HEK293 (cell line): ENCODE data around the gene LARGE1.

Experiments used
- CTCF ChIA-PET: fragments of 350-600 bp; formaldehyde crosslinking; extraction: SDS; loops from one replicate; lab custom pipeline; 2021; ENCODE audit warnings: antibody characterized with exemption; lab: Yijun Ruan, JAX
- POLR2A ChIA-PET: fragments of 300-600 bp; formaldehyde crosslinking; extraction: SDS; loops from one replicate; lab custom pipeline; 2020; ENCODE audit warnings: antibody characterized with exemption, inconsistent platforms; lab: Yijun Ruan, JAX
- H3K27ac ChIP-seq: fragments of 200-500 bp; sonication (Bioruptor generic); 2 replicates; pipeline ENCODE4 v1.5.1; 2014; ENCODE audit warnings: low read depth, low read length, control low read depth, inconsistent platforms; ENCODE audit errors: extremely low read depth
- H3K36me3 ChIP-seq, 2 experiments: fragments of 200-500 bp in 1 of 2; sonication (Bioruptor generic) in 1 of 2; 1 replicate in 1 of 2; 2 replicates in 1 of 2; pipeline ENCODE4 v1.5.1; 2014 to 2017; ENCODE audit warnings: inconsistent platforms in 2 of 2, low read length in 2 of 2; ENCODE audit not compliant: control insufficient read depth in 2 of 2, insufficient read depth in 1 of 2
- H3K4me1 ChIP-seq: fragments of 200-500 bp; sonication (Bioruptor generic); 2 replicates; pipeline ENCODE4 v1.5.1; 2014; ENCODE audit warnings: mild to moderate bottlenecking, low read length, inconsistent platforms; ENCODE audit not compliant: control insufficient read depth, insufficient read depth
- H3K4me3 ChIP-seq: 2 replicates; pipeline ENCODE4 v1.5.1; 2011; ENCODE audit warnings: low read depth, mild to moderate bottlenecking, control low read depth, low read length, moderate library complexity
- H3K9me3 ChIP-seq: fragments of 200-500 bp; sonication (Bioruptor generic); 2 replicates; pipeline ENCODE4 v1.5.1; 2014; ENCODE audit warnings: low read depth, low read length, inconsistent platforms; ENCODE audit not compliant: control insufficient read depth, insufficient read depth
- HOXD13 ChIP-seq: sonication (generic); formaldehyde crosslinking; IDR thresholded peaks from 2 replicates; pipeline ENCODE4 v1.8.0; 2022; ENCODE audit warnings: missing genetic modification reagents, borderline replicate concordance
- KLF8 ChIP-seq: fragments of 450-650 bp; formaldehyde crosslinking; IDR thresholded peaks from 2 replicates; pipeline ENCODE4 v1.5.1; 2016; ENCODE audit warnings: missing biosample characterization, missing genetic modification characterization
- ZBTB7A ChIP-seq: fragments of 450-650 bp; formaldehyde crosslinking; IDR thresholded peaks from 2 replicates; pipeline ENCODE4 v1.5.1; 2016; ENCODE audit warnings: low read depth, missing biosample characterization, missing genetic modification characterization
- ZBTB8A ChIP-seq: fragments of 450-650 bp; formaldehyde crosslinking; IDR thresholded peaks from 2 replicates; pipeline ENCODE4 v1.5.1; 2016; ENCODE audit warnings: missing biosample characterization, missing genetic modification characterization
- ZFP3 ChIP-seq: fragments of 450-650 bp; formaldehyde crosslinking; IDR thresholded peaks from 2 replicates; pipeline ENCODE4 v1.5.1; 2016; ENCODE audit warnings: low read depth, missing biosample characterization, missing genetic modification characterization
- ZFP41 ChIP-seq: fragments of 450-650 bp; formaldehyde crosslinking; IDR thresholded peaks from 2 replicates; pipeline ENCODE4 v1.5.1; 2016; ENCODE audit warnings: missing biosample characterization, missing genetic modification characterization, borderline replicate concordance
- ZNF266 ChIP-seq: fragments of 450-650 bp; formaldehyde crosslinking; IDR thresholded peaks from 2 replicates; pipeline ENCODE4 v1.5.1; 2016; ENCODE audit warnings: missing biosample characterization, missing genetic modification characterization, low read depth
- ZNF335 ChIP-seq: fragments of 450-650 bp; formaldehyde crosslinking; conservative IDR thresholded peaks from 2 replicates; pipeline ENCODE4 v1.5.1; 2016; ENCODE audit warnings: missing biosample characterization, missing genetic modification characterization
- ZNF354C ChIP-seq: fragments of 450-650 bp; formaldehyde crosslinking; IDR thresholded peaks from 2 replicates; pipeline ENCODE4 v1.5.1; 2016; ENCODE audit warnings: missing biosample characterization, missing genetic modification characterization, low read depth, borderline replicate concordance
- ZNF366 ChIP-seq: fragments of 450-650 bp; formaldehyde crosslinking; conservative IDR thresholded peaks from 2 replicates; pipeline ENCODE4 v1.5.1; 2016; ENCODE audit warnings: missing biosample characterization, missing genetic modification characterization
- ZNF510 ChIP-seq: fragments of 450-650 bp; formaldehyde crosslinking; IDR thresholded peaks from 2 replicates; pipeline ENCODE4 v1.5.1; 2018; ENCODE audit warnings: mild to moderate bottlenecking, missing genetic modification characterization, missing biosample characterization; ENCODE audit not compliant: insufficient replicate concordance
- ZNF529 ChIP-seq: fragments of 450-650 bp; formaldehyde crosslinking; IDR thresholded peaks from 2 replicates; pipeline ENCODE4 v1.5.1; 2017; ENCODE audit warnings: missing genetic modification characterization, missing biosample characterization; ENCODE audit not compliant: insufficient replicate concordance
- ZNF561 ChIP-seq: fragments of 450-650 bp; IDR thresholded peaks from 2 replicates; pipeline ENCODE4 v1.5.1; 2018; ENCODE audit warnings: missing biosample characterization, missing genetic modification characterization, borderline replicate concordance
- ZNF571 ChIP-seq: fragments of 450-650 bp; formaldehyde crosslinking; IDR thresholded peaks from 2 replicates; pipeline ENCODE4 v1.5.0; 2017; ENCODE audit warnings: missing biosample characterization, missing genetic modification characterization
- ZNF585B ChIP-seq: fragments of 450-650 bp; formaldehyde crosslinking; IDR thresholded peaks from 2 replicates; pipeline ENCODE4 v1.5.1; 2016; ENCODE audit warnings: missing biosample characterization, missing genetic modification characterization
- ZNF596 ChIP-seq: fragments of 450-650 bp; IDR thresholded peaks from 2 replicates; pipeline ENCODE4 v1.5.0; 2018; ENCODE audit warnings: missing biosample characterization, mild to moderate bottlenecking, missing genetic modification characterization, moderate library complexity
- ZNF76 ChIP-seq: fragments of 450-650 bp; formaldehyde crosslinking; IDR thresholded peaks from 2 replicates; pipeline ENCODE4; 2016; ENCODE audit warnings: low read depth, missing biosample characterization, missing genetic modification characterization, borderline replicate concordance
- ZNF791 ChIP-seq: fragments of 450-650 bp; formaldehyde crosslinking; IDR thresholded peaks from 2 replicates; pipeline ENCODE4 v1.5.1; 2016; ENCODE audit warnings: missing biosample characterization, missing genetic modification characterization
- TF ChIP-seq, protein P1 (sequence below): fragments of 450-650 bp; formaldehyde crosslinking; IDR thresholded peaks from 2 replicates; pipeline ENCODE4 v1.5.1; 2016; ENCODE audit warnings: missing biosample characterization, missing genetic modification characterization
- TF ChIP-seq, protein P2 (sequence below): fragments of 450-650 bp; formaldehyde crosslinking; IDR thresholded peaks from 2 replicates; pipeline ENCODE4 v1.5.1; 2017; ENCODE audit warnings: missing biosample characterization, missing genetic modification characterization
- TF ChIP-seq, protein P3 (sequence below): fragments of 450-650 bp; formaldehyde crosslinking; IDR thresholded peaks from 2 replicates; pipeline ENCODE4 v1.5.1; 2016; ENCODE audit warnings: missing biosample characterization, missing genetic modification characterization
- TF ChIP-seq, protein P4 (sequence below): fragments of 450-650 bp; formaldehyde crosslinking; IDR thresholded peaks from 2 replicates; pipeline ENCODE4 v1.5.1; 2016; ENCODE audit warnings: missing biosample characterization, missing genetic modification characterization
- TF ChIP-seq, protein P5 (sequence below): fragments of 450-650 bp; formaldehyde crosslinking; conservative IDR thresholded peaks from 2 replicates; pipeline ENCODE4 v1.5.1; 2016; ENCODE audit warnings: low read depth, missing biosample characterization, missing genetic modification characterization
- TF ChIP-seq, protein P6 (sequence below): fragments of 450-650 bp; formaldehyde crosslinking; IDR thresholded peaks from 2 replicates; pipeline ENCODE4 v1.5.1; 2016; ENCODE audit warnings: missing biosample characterization, missing genetic modification characterization, borderline replicate concordance

Gene LARGE1

DNA sequence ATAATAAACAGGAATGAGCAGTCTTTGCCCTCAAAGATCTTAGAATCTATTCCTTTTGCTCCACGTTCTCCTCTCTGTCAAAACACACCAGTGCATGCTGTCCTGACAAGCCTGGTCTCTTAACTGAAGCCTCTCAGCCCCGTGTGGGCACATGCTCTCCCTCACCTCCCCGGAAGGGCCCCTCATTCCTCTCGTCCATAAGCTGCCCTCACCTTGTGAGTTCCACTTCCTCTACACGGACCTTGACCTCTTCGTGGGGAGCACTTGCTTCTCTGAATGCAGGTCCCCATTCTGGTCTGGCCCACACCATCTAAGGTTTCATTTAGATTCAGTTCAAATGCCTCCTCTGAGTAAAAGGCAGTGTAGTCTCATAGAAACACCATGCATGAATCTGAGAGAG, 449.8 kb downstream of the LARGE1 start:
- H3K27ac ChIP-seq, result no peak overlapping the region
- H3K36me3 ChIP-seq, result no peaks in the 10 kb centered on the region
- no peak overlapping the region for H3K4me3 ChIP-seq
- no peaks in the 10 kb centered on the region for H3K4me1 ChIP-seq
- H3K9me3 ChIP-seq, result no peaks in the 10 kb centered on the region
- TF ChIP-seq ZNF791 (tag by site-specific recombination) (no peak), ZFP41 (tag by site-specific recombination) (no peak), ZNF585B (tag by site-specific recombination) (no peak), ZBTB7A (no peak), ZNF266 (no peak), ZNF335 (tag by site-specific recombination) (no peak), ZNF510 (tag by site-specific recombination) (no peak), ZNF561 (no peak), ZFP3 (tag by site-specific recombination) (no peak), HOXD13 (CRISPR knock-in tag) (no peak), ZNF366 (tag by site-specific recombination) (no peak), ZBTB8A (tag by site-specific recombination) (no peak), ZNF596 (tag by site-specific recombination) (no peak), ZNF354C (no peak), KLF8 (tag by site-specific recombination) (no peak)
- TF ChIP-seq, protein P1, sequence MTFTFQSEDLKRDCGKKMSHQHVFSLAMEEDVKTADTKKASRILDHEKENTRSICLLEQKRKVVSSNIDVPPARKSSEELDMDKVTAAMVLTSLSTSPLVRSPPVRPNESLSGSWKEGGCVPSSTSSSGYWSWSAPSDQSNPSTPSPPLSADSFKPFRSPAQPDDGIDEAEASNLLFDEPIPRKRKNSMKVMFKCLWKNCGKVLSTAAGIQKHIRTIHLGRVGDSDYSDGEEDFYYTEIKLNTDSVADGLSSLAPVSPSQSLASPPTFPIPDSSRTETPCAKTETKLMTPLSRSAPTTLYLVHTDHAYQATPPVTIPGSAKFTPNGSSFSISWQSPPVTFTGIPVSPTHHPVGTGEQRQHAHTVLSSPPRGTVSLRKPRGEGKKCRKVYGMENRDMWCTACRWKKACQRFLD (tag by site-specific recombination), result no peak
- TF ChIP-seq, protein P2, sequence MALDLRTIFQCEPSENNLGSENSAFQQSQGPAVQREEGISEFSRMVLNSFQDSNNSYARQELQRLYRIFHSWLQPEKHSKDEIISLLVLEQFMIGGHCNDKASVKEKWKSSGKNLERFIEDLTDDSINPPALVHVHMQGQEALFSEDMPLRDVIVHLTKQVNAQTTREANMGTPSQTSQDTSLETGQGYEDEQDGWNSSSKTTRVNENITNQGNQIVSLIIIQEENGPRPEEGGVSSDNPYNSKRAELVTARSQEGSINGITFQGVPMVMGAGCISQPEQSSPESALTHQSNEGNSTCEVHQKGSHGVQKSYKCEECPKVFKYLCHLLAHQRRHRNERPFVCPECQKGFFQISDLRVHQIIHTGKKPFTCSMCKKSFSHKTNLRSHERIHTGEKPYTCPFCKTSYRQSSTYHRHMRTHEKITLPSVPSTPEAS (tag by site-specific recombination), result no peak
- TF ChIP-seq, protein P3, sequence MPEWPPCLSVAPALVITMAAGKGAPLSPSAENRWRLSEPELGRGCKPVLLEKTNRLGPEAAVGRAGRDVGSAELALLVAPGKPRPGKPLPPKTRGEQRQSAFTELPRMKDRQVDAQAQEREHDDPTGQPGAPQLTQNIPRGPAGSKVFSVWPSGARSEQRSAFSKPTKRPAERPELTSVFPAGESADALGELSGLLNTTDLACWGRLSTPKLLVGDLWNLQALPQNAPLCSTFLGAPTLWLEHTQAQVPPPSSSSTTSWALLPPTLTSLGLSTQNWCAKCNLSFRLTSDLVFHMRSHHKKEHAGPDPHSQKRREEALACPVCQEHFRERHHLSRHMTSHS (tag by site-specific recombination), result no peak
- TF ChIP-seq, protein P4, sequence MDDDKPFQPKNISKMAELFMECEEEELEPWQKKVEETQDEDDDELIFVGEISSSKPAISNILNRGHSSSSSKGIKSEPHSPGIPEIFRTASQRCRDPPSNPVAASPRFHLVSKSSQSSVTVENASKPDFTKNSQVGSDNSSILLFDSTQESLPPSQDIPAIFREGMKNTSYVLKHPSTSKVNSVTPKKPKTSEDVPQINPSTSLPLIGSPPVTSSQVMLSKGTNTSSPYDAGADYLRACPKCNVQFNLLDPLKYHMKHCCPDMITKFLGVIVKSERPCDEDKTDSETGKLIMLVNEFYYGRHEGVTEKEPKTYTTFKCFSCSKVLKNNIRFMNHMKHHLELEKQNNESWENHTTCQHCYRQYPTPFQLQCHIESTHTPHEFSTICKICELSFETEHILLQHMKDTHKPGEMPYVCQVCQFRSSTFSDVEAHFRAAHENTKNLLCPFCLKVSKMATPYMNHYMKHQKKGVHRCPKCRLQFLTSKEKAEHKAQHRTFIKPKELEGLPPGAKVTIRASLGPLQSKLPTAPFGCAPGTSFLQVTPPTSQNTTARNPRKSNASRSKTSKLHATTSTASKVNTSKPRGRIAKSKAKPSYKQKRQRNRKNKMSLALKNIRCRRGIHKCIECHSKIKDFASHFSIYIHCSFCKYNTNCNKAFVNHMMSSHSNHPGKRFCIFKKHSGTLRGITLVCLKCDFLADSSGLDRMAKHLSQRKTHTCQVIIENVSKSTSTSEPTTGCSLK (tag by site-specific recombination), result no peak
- TF ChIP-seq, all 188 proteins: peak for 0
- CTCF ChIA-PET, result interaction anchor here (0.8 kb wide), 1 partner anchor 168 kb away, joined by 4 read pairs; no protein-coding TSS in a partner anchor
- POLR2A ChIA-PET, result no interaction called here

DNA sequence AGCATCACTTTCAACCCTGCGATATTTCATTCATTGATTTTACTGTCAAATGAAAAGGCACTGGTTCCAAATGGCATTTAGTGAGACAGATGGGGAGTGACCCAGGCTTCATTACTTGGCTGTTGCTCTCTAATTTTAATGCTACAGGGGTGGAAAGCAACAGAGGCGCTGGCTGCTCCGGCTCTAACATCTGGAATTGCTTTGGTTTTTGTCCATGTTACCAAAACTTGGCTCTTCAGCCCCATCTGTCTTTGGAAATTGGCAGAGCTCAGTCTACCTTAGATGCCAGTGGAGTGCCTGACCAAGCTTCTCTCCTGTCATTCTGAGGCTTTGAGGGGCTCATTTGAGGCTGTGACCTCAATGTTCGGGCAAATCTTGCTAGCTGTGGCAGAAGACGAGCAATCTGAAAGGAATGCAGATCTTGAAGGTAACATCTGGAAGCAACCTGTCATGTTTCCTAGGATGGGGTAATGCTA, 452.6 kb downstream of the LARGE1 start:
- Histone ChIP-seq H3K36me3 (no peaks in the 10 kb centered on the region), H3K9me3 (no peaks in the 10 kb centered on the region), H3K4me3 (no peak overlapping the region), H3K27ac (no peak overlapping the region), H3K4me1 (no peaks in the 10 kb centered on the region)
- CTCF ChIA-PET, result interaction anchor here (0.6 to 1.6 kb wide), 3 partner anchors 14 to 167 kb away, joined by 3 to 4 read pairs (median 3); no protein-coding TSS in a partner anchor
- POLR2A ChIA-PET, result no interaction called here
- TF ChIP-seq, protein P5, sequence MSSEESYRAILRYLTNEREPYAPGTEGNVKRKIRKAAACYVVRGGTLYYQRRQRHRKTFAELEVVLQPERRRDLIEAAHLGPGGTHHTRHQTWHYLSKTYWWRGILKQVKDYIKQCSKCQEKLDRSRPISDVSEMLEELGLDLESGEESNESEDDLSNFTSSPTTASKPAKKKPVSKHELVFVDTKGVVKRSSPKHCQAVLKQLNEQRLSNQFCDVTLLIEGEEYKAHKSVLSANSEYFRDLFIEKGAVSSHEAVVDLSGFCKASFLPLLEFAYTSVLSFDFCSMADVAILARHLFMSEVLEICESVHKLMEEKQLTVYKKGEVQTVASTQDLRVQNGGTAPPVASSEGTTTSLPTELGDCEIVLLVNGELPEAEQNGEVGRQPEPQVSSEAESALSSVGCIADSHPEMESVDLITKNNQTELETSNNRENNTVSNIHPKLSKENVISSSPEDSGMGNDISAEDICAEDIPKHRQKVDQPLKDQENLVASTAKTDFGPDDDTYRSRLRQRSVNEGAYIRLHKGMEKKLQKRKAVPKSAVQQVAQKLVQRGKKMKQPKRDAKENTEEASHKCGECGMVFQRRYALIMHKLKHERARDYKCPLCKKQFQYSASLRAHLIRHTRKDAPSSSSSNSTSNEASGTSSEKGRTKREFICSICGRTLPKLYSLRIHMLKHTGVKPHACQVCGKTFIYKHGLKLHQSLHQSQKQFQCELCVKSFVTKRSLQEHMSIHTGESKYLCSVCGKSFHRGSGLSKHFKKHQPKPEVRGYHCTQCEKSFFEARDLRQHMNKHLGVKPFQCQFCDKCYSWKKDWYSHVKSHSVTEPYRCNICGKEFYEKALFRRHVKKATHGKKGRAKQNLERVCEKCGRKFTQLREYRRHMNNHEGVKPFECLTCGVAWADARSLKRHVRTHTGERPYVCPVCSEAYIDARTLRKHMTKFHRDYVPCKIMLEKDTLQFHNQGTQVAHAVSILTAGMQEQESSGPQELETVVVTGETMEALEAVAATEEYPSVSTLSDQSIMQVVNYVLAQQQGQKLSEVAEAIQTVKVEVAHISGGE, result no peak
- TF ChIP-seq ZNF571, result no peak
- TF ChIP-seq ZNF529 (tag by site-specific recombination), result no peak
- TF ChIP-seq, protein P6, sequence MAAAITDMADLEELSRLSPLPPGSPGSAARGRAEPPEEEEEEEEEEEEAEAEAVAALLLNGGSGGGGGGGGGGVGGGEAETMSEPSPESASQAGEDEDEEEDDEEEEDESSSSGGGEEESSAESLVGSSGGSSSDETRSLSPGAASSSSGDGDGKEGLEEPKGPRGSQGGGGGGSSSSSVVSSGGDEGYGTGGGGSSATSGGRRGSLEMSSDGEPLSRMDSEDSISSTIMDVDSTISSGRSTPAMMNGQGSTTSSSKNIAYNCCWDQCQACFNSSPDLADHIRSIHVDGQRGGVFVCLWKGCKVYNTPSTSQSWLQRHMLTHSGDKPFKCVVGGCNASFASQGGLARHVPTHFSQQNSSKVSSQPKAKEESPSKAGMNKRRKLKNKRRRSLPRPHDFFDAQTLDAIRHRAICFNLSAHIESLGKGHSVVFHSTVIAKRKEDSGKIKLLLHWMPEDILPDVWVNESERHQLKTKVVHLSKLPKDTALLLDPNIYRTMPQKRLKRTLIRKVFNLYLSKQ (tag by site-specific recombination), result no peak
- no peak for TF ChIP-seq ZNF76 (tag by site-specific recombination)
